CD14-positive monocyte (primary cell): ENCODE results near the gene MPV17L. TPM values are rescaled to one million over a fixed set of nuclear protein-coding genes. Genes with fewer than 3 reads are reported as not detected.

Experiments
- DNase-seq, 3 donors: peaks; one replicate each; pipeline ENCODE4 v3.0.0-alpha.2; 2011 to 2022
- H2AFZ ChIP-seq: 2 replicates; pipeline ENCODE4 v1.6.0; 2012; ENCODE audit warnings: mild to moderate bottlenecking, low read depth, low read length, inconsistent platforms; ENCODE audit not compliant: insufficient read depth, poor library complexity, severe bottlenecking
- H3K27ac ChIP-seq, 2 donors: 1 replicate in 1 of 2; 2 replicates in 1 of 2; pipeline ENCODE4 v1.5.1; 2012 to 2013; ENCODE audit warnings: low read length in 2 of 2, control low read depth in 1 of 2, inconsistent platforms in 1 of 2, low read depth in 1 of 2, mild to moderate bottlenecking in 1 of 2
- H3K27me3 ChIP-seq, 2 donors: one replicate each; pipeline versions ENCODE4 v1.6.0 to v1.6.1; 2011 to 2013; ENCODE audit warnings: low read length in 2 of 2; ENCODE audit not compliant: control insufficient read depth in 2 of 2, insufficient read depth in 2 of 2
- H3K36me3 ChIP-seq, 2 donors: replicated peaks in 1 of 2; 1 replicate in 1 of 2; 2 replicates in 1 of 2; pipeline versions ENCODE4 v1.5.1 to v1.6.1; 2012 to 2013; ENCODE audit warnings: low read length in 2 of 2, control low read depth in 1 of 2, inconsistent platforms in 1 of 2, mild to moderate bottlenecking in 1 of 2; ENCODE audit not compliant: insufficient read depth in 2 of 2, control insufficient read depth in 1 of 2
- H3K4me1 ChIP-seq, 2 donors: 1 replicate in 1 of 2; 2 replicates in 1 of 2; pipeline versions ENCODE4 v1.5.1 to v1.6.1; 2012 to 2013; ENCODE audit warnings: low read length in 2 of 2, control low read depth in 1 of 2, inconsistent platforms in 1 of 2, mild to moderate bottlenecking in 1 of 2, moderate library complexity in 1 of 2; ENCODE audit not compliant: insufficient read depth in 2 of 2, control insufficient read depth in 1 of 2
- H3K4me2 ChIP-seq: replicated peaks from 2 replicates; pipeline ENCODE3; 2012; ENCODE audit warnings: low read length, moderate library complexity, mild to moderate bottlenecking; ENCODE audit not compliant: poor library complexity, severe bottlenecking; ENCODE audit errors: extremely low read depth
- H3K4me3 ChIP-seq, 3 experiments: fragments of 200-600 bp in 1 of 3; sonication (generic) in 1 of 3; replicated peaks in 1 of 3; 1 replicate in 2 of 3; 2 replicates in 1 of 3; pipeline ENCODE4 v1.5.1; 2011 to 2013; ENCODE audit warnings: low read length in 3 of 3, mild to moderate bottlenecking in 3 of 3, control low read depth in 2 of 3, low read depth in 2 of 3, inconsistent platforms in 1 of 3, moderate library complexity in 1 of 3
- H3K79me2 ChIP-seq: 2 replicates; pipeline ENCODE4 v1.6.0; 2012; ENCODE audit warnings: mild to moderate bottlenecking, control low read depth, inconsistent platforms, low read length, moderate library complexity; ENCODE audit not compliant: insufficient read depth
- H3K9ac ChIP-seq: 2 replicates; pipeline ENCODE4 v1.6.0; 2017; ENCODE audit warnings: low read length, mild to moderate bottlenecking; ENCODE audit not compliant: insufficient read depth, poor library complexity, severe bottlenecking
- H3K9me3 ChIP-seq, 2 donors: replicated peaks in 1 of 2; 1 replicate in 1 of 2; 2 replicates in 1 of 2; pipeline versions ENCODE4 v1.5.1 to v1.6.1; 2012 to 2013; ENCODE audit warnings: low read length in 2 of 2, control low read depth in 1 of 2; ENCODE audit not compliant: control insufficient read depth in 1 of 2, insufficient read depth in 1 of 2
- H4K20me1 ChIP-seq: 2 replicates; pipeline ENCODE4 v1.6.0; 2012; ENCODE audit warnings: mild to moderate bottlenecking, low read length, control low read depth, moderate library complexity; ENCODE audit not compliant: insufficient read depth
- H3K27ac Mint-ChIP-seq, 7 donors: one replicate each; pipeline ENCODE4 v1.8.0; 2020; ENCODE audit warnings: mild to moderate bottlenecking in 7 of 7, mixed read lengths in 7 of 7, moderate library complexity in 6 of 7, inconsistent platforms in 2 of 7
- H3K27me3 Mint-ChIP-seq, 3 donors: one replicate each; pipeline ENCODE4 v1.8.0; 2021 to 2022; ENCODE audit warnings: low read depth in 3 of 3, mild to moderate bottlenecking in 3 of 3, mixed read lengths in 3 of 3, moderate library complexity in 3 of 3, inconsistent platforms in 1 of 3
- H3K36me3 Mint-ChIP-seq, 2 donors: one replicate each; pipeline ENCODE4 v1.8.0; 2020; ENCODE audit warnings: mixed read lengths in 2 of 2, inconsistent platforms in 1 of 2, mild to moderate bottlenecking in 1 of 2
- H3K4me1 Mint-ChIP-seq: one replicate; pipeline ENCODE4 v1.8.0; 2020; ENCODE audit warnings: mild to moderate bottlenecking, mixed read lengths
- H3K4me3 Mint-ChIP-seq, 2 donors: one replicate each; pipeline ENCODE4 v1.8.0; 2020; ENCODE audit warnings: mild to moderate bottlenecking in 2 of 2, mixed read lengths in 2 of 2, moderate library complexity in 1 of 2
- H3K9me3 Mint-ChIP-seq, 7 donors: one replicate each; pipeline ENCODE4 v1.8.0; 2020 to 2022; ENCODE audit warnings: mixed read lengths in 7 of 7, mild to moderate bottlenecking in 6 of 7, moderate library complexity in 6 of 7, inconsistent platforms in 2 of 7
- WGBS: methylation state at CpG from one replicate; pipeline ENCODE4 v1.1.5; 2013; ENCODE audit warnings: missing lambda C conversion rate; ENCODE audit not compliant: insufficient coverage; 5-methylcytosine and 5-hydroxymethylcytosine counted together
- intact Hi-C, 2 donors: fragments of 100-400 bp; cut with micrococcal nuclease; formaldehyde crosslinking; loops; one replicate each; pipeline versions ENCODE4 v1.15.0 to v1.15.1; 2023
- polyA plus RNA-seq, 3 donors: library from polyadenylated mRNA; depleted of rRNA in 1 of 3; unstranded in 2 of 3; stranded (reverse) in 1 of 3; fragments of 300-500 nt in 2 of 3; fragments of >200 nt in 1 of 3; fragmentation: Illumina TruSeq in 2 of 3; gene quantifications; 1 replicate in 2 of 3; 2 replicates in 1 of 3; pipeline ENCODE4 v1.2.3, GENCODE V29; 2012 to 2021
- TF ChIP-seq, protein P1 (sequence below): fragments of 200-600 bp; IDR thresholded peaks from one replicate; pipeline ENCODE4 v1.8.0; 2022; ENCODE audit warnings: antibody characterized with exemption, mild to moderate bottlenecking

MPV17L gene
- polyA plus RNA-seq, 3 donors: 0.13 to 0.58 TPM; not detected in 1

DNA sequence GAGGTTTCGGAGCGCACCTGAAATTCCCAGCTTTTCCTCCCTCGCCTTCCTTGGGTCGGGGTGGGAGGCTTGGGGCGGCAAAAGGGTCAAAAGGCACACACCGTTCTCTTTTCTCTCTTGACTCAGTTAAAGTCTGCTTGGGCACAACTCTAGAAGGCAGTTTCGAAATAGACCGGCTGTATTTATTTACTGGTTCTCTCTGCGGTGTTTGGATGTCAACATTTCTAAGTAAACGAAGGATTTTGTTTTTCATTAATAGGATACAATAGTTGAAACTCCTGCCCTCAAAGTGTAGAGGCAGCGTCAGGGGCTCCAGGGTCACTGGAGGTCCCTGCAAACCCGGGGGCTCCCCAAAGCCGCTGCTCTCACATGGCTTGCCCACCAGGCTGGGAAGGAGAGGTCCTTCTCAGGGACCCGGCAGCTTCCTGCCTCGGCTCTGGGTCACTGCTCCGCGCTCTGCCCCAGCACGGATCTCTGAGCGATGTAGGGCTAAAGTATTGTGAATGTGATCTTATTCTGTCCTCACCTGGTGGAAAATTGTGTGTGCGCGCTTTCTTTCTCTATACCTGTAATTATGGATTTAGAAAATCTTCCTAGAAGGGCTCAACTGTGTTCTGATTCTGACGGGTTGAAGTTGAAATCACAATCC lies 39.8 kb downstream of the MPV17L start:
- Histone ChIP-seq H3K9ac (no peak overlapping the region), H2AFZ (no peak overlapping the region), H3K27ac (no peak overlapping the region), H3K9me3 (peaks cover 0 to 6% of the 10 kb centered on the region in 2 donors), H3K27me3 (peaks cover 31 to 44% of the 10 kb centered on the region in 2 donors), H3K36me3 (no peaks in the 10 kb centered on the region), H3K4me3 (peak overlapping the region in 1 of 3 experiments; percentile 12), H3K79me2 (no peaks in the 10 kb centered on the region), H4K20me1 (no peaks in the 10 kb centered on the region), H3K4me1 (peaks cover 4 to 14% of the 10 kb centered on the region in 2 donors), H3K4me2 (peak overlapping the region; percentile 28)
- no peaks in the 10 kb centered on the region for H3K36me3 Mint-ChIP-seq
- H3K4me1 Mint-ChIP-seq: peaks cover 11% of the 10 kb centered on the region
- H3K4me3 Mint-ChIP-seq: peak overlapping the region; percentile 27 to 79
- H3K27me3 Mint-ChIP-seq: peaks cover 34 to 42% (median 39%) of the 10 kb centered on the region in 3 donors
- H3K27ac Mint-ChIP-seq: no peak overlapping the region
- WGBS: 11% methylated on average over 7 of the region's 22 CpGs
- intact Hi-C loops: no loop called here
- TF ChIP-seq, protein P1, sequence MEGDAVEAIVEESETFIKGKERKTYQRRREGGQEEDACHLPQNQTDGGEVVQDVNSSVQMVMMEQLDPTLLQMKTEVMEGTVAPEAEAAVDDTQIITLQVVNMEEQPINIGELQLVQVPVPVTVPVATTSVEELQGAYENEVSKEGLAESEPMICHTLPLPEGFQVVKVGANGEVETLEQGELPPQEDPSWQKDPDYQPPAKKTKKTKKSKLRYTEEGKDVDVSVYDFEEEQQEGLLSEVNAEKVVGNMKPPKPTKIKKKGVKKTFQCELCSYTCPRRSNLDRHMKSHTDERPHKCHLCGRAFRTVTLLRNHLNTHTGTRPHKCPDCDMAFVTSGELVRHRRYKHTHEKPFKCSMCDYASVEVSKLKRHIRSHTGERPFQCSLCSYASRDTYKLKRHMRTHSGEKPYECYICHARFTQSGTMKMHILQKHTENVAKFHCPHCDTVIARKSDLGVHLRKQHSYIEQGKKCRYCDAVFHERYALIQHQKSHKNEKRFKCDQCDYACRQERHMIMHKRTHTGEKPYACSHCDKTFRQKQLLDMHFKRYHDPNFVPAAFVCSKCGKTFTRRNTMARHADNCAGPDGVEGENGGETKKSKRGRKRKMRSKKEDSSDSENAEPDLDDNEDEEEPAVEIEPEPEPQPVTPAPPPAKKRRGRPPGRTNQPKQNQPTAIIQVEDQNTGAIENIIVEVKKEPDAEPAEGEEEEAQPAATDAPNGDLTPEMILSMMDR: no peak
- DNase-seq: no peak
- peaks cover 0 to 6% (median 0%) of the 10 kb centered on the region in 7 donors for H3K9me3 Mint-ChIP-seq

DNA sequence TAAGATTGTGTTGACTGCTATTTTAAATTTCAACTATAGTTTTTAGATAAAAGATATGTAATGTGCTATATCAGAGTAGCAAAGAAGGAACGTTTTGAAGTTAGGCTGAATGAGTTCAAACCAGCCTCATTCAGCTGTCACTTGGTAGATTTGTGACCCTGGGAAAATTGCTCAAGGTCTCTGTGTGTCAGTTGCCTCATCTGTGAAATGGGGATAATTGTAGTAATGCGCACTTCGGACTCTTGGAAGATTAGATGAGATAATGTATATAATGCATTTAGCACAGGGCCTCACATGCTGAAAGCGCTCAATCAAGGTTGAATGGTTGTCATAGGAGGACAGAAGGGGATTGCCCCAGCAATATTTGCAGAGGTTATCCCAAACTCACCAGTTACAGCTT lies 43.5 kb downstream of the MPV17L start:
- H3K9ac ChIP-seq: no peak overlapping the region
- no peaks in the 10 kb centered on the region for H3K79me2 ChIP-seq
- no peak overlapping the region for H3K4me2 ChIP-seq
- peaks cover 4 to 14% of the 10 kb centered on the region in 2 donors for H3K4me1 ChIP-seq
- Mint-ChIP-seq H3K27me3 (peaks cover 26 to 28% (median 26%) of the 10 kb centered on the region in 3 donors), H3K4me1 (peaks cover 11% of the 10 kb centered on the region), H3K27ac (no peak overlapping the region), H3K9me3 (peaks cover 0 to 3% (median 0%) of the 10 kb centered on the region in 7 donors), H3K36me3 (no peaks in the 10 kb centered on the region), H3K4me3 (no peak overlapping the region)
- H3K27ac ChIP-seq: no peak overlapping the region
- no peak overlapping the region for H2AFZ ChIP-seq
- TF ChIP-seq, protein P1: no peak
- no peaks in the 10 kb centered on the region for H3K36me3 ChIP-seq
- no peak for DNase-seq
- 60% methylated on average over 1 of the region's 4 CpGs for WGBS
- H3K9me3 ChIP-seq: peaks cover 0 to 6% of the 10 kb centered on the region in 2 donors
- H4K20me1 ChIP-seq: no peaks in the 10 kb centered on the region
- H3K27me3 ChIP-seq: peaks cover 25 to 31% of the 10 kb centered on the region in 2 donors
- intact Hi-C loops: no loop called here
- H3K4me3 ChIP-seq: no peak overlapping the region
